WERI-Rb-1 (cell line): ENCODE results near the gene SCCPDH.

Experiments used
- DNase-seq: peaks from one replicate; pipeline ENCODE4 v3.0.0-alpha.2; 2020
- H3K27ac ChIP-seq: fragments of 250-450 bp; sonication (Bioruptor Pico); 2 replicates; pipeline ENCODE4 v1.5.1; 2020; ENCODE audit warnings: mild to moderate bottlenecking, moderate library complexity
- H3K27me3 ChIP-seq: fragments of 250-450 bp; sonication (Bioruptor Pico); 2 replicates; pipeline ENCODE4 v1.5.1; 2021; ENCODE audit warnings: mild to moderate bottlenecking, low read depth, moderate library complexity; ENCODE audit not compliant: insufficient read depth, severe bottlenecking
- H3K36me3 ChIP-seq: fragments of 250-450 bp; sonication (Bioruptor Pico); 2 replicates; pipeline ENCODE4 v1.5.1; 2020; ENCODE audit warnings: mild to moderate bottlenecking, moderate library complexity
- H3K4me3 ChIP-seq: 2 replicates; pipeline ENCODE4 v1.5.1; 2011; ENCODE audit warnings: low read depth, mild to moderate bottlenecking, control low read depth, low read length
- H3K9me3 ChIP-seq: fragments of 250-450 bp; sonication (Bioruptor Pico); 2 replicates; pipeline ENCODE4 v1.5.1; 2021; ENCODE audit warnings: mild to moderate bottlenecking, moderate library complexity; ENCODE audit not compliant: severe bottlenecking
- TF ChIP-seq, protein P1 (sequence below): IDR thresholded peaks from 2 replicates; pipeline ENCODE4 v1.5.1; 2011; ENCODE audit warnings: low read depth, mild to moderate bottlenecking, control low read depth, inconsistent platforms, low read length

Gene SCCPDH

DNA sequence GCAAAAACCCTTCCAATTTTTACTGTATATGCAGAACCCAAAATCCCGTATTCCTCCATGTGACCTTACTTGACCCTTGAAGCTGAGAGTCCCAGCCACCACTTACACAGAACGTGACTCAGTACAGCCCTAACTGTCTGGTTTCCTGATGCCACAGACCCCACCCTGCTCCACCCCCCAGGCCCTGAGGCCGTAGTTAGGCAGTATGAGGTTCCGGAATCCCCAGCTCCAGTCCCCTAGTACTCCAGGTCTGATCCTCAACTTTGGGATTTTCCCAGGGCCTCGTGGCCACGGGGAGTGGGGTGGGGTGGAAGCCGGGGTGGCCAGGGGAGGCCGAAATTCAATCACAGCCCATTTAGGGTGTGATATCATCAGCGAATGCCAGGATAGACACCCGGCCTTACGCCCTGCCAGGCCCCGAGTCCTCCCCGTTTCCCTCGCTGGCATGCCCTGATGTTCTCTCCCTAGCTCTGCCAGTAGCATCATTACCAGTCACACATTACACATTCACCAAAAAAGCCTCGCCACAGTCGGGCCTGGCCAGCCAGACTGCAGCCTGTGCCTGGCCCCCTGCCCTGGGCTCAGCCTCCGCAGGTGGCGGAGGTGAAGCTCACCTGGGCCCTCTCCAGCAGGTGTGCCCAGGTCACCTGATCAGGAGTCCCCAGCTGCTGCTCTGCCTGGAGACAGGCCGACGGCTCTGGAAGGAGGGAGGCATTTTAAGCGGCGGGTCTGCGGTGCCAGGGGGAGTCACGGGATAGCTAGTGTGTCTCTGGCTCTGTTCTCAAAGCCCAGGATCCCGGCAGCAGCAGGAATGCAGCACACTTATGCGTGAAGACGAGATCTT lies 70.8 kb downstream of the SCCPDH start:
- Histone ChIP-seq H3K27me3 (no peaks in the 10 kb centered on the region), H3K27ac (peak overlapping the region; percentile 58), H3K9me3 (no peaks in the 10 kb centered on the region), H3K36me3 (no peaks in the 10 kb centered on the region), H3K4me3 (peak overlapping the region; percentile 27; the same call in 1 of the 2 replicates)
- DNase-seq: peak; percentile 26
- TF ChIP-seq, protein P1, sequence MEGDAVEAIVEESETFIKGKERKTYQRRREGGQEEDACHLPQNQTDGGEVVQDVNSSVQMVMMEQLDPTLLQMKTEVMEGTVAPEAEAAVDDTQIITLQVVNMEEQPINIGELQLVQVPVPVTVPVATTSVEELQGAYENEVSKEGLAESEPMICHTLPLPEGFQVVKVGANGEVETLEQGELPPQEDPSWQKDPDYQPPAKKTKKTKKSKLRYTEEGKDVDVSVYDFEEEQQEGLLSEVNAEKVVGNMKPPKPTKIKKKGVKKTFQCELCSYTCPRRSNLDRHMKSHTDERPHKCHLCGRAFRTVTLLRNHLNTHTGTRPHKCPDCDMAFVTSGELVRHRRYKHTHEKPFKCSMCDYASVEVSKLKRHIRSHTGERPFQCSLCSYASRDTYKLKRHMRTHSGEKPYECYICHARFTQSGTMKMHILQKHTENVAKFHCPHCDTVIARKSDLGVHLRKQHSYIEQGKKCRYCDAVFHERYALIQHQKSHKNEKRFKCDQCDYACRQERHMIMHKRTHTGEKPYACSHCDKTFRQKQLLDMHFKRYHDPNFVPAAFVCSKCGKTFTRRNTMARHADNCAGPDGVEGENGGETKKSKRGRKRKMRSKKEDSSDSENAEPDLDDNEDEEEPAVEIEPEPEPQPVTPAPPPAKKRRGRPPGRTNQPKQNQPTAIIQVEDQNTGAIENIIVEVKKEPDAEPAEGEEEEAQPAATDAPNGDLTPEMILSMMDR: no peak

- TF ChIP-seq, protein P1: no peak
- H3K4me3 ChIP-seq: no peak overlapping the region
- no peaks in the 10 kb centered on the region for H3K9me3 ChIP-seq
- H3K36me3 ChIP-seq: no peaks in the 10 kb centered on the region
- no peaks in the 10 kb centered on the region for H3K27me3 ChIP-seq
- H3K27ac ChIP-seq: peak overlapping the region; percentile 6; the same call in 1 of the 2 replicates
- no peak for DNase-seq
Measured at GRCh38 chr1:246795906-246796694, 71.9 kb downstream of the SCCPDH start.

DNA sequence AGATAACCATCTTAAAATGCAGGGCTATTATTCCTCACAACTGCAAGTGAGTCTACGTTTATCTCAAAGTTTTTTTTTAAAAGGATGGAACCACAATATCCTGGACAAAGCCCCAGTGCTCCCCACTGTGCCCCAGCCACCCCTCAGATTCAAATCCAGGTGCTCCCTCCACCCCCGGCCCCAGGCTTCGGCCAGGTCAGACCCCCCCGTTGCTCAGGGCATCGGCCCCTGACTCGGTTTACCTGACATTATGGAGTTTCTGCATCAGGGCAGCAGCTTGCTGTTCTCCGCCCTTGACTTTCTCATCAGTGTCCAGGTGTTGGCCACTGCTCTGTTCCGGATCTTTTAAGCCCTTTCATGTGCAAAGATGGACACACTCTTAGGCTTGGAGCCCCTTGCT lies 72.9 kb downstream of the SCCPDH start:
- H3K27me3 ChIP-seq: no peaks in the 10 kb centered on the region
- H3K9me3 ChIP-seq: no peaks in the 10 kb centered on the region
- no peak for DNase-seq
- no peaks in the 10 kb centered on the region for H3K36me3 ChIP-seq
- H3K4me3 ChIP-seq: no peak overlapping the region
- TF ChIP-seq, protein P1: no peak
- no peak overlapping the region for H3K27ac ChIP-seq

- no peak overlapping the region for H3K4me3 ChIP-seq
- no peak overlapping the region for H3K27ac ChIP-seq
- TF ChIP-seq, protein P1: no peak
- H3K9me3 ChIP-seq: no peaks in the 10 kb centered on the region
- H3K27me3 ChIP-seq: no peaks in the 10 kb centered on the region
- H3K36me3 ChIP-seq: no peaks in the 10 kb centered on the region
- no peak for DNase-seq
Measured at GRCh38 chr1:246797597-246797996, 73.4 kb downstream of the SCCPDH start.

DNA sequence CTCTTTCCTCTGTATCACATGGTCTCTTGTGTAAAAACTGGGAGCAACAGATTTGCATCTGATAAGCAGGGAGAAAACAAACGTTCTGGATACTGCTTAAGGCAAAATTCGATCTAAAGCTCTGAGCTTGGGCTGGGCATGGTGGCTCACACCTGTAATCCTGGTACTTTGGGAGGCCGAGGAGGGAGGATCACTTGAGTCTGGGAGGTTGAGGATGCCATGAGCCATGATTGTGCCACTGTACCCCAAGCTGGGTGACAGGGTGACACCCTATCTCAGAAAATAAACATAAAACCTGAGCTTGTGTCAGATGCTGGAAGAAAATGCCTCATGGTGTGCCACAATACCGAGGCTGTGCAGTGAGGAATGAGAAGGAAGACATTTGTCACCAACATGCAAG lies 73.9 kb downstream of the SCCPDH start:
- TF ChIP-seq, protein P1: no peak
- Histone ChIP-seq H3K36me3 (no peaks in the 10 kb centered on the region), H3K4me3 (no peak overlapping the region), H3K9me3 (peaks cover 2% of the 10 kb centered on the region), H3K27ac (no peak overlapping the region), H3K27me3 (no peaks in the 10 kb centered on the region)
- DNase-seq: no peak
